ENCODE measurements around the gene DAND5. TPM values are rescaled to one million over a fixed set of nuclear protein-coding genes. Genes with fewer than 3 reads are reported as not detected.

Gene DAND5
- total and polyA plus RNA-seq, 10 donors = not detected

GRCh38 chr19:12946092-12946721 lies 23.2 kb upstream of the DAND5 start:
- peaks cover 6 to 79% (median 76%) of the 10 kb centered on the region in 6 donors for H3K36me3 ChIP-seq
- peak overlapping the region; percentile 77 to 99 (median 90) for H3K4me3 ChIP-seq
- intact Hi-C loops (cut with DNase I; ENCODE audit: low total_unique reads) = no loop called here
- H3K9me3 ChIP-seq = no peaks in the 10 kb centered on the region
- peak; percentile 90 for DNase-seq
- H3K27me3 ChIP-seq (replicated peaks in 1 of 7) = no peaks in the 10 kb centered on the region
- TF ChIP-seq CTCF (IDR thresholded peaks at IDR 0.05 in 8 of 11, conservative IDR thresholded peaks at IDR 0.05 in 3 of 11) (no peak), POLR2AphosphoS5 (IDR thresholded peaks at IDR 0.05) (no peak), POLR2A (IDR thresholded peaks at IDR 0.05) (no peak)
- peak overlapping the region; percentile 87 to 98 (median 94) for H3K27ac ChIP-seq
- H3K4me1 ChIP-seq = peaks cover 21 to 88% (median 72%) of the 10 kb centered on the region in 6 donors
- WGBS, 5 donors = 1 to 3% (median 1%) methylated on average over 19 to 40 of the region's 40 CpGs

- Histone ChIP-seq H3K9me3 (no peaks in the 10 kb centered on the region), H3K27me3 (replicated peaks in 1 of 7) (no peaks in the 10 kb centered on the region), H3K36me3 (peaks cover 5 to 79% (median 76%) of the 10 kb centered on the region in 6 donors), H3K27ac (peak overlapping the region in 7 of 8 donors; percentile 87 to 98 (median 95)), H3K4me1 (peaks cover 21 to 86% (median 65%) of the 10 kb centered on the region in 6 donors), H3K4me3 (peak overlapping the region; percentile 77 to 99 (median 90))
- intact Hi-C loops (cut with DNase I; ENCODE audit: low total_unique reads) = no loop called here
- no peak for DNase-seq
- TF ChIP-seq POLR2A (IDR thresholded peaks at IDR 0.05) (no peak), CTCF (IDR thresholded peaks at IDR 0.05 in 8 of 11, conservative IDR thresholded peaks at IDR 0.05 in 3 of 11) (no peak), POLR2AphosphoS5 (IDR thresholded peaks at IDR 0.05) (no peak)
- WGBS, 5 donors = 68 to 79% (median 74%) methylated on average over 14 of the region's 14 CpGs
These were observed 22.5 kb upstream of the DAND5 start for GRCh38 chr19:12946731-12947496.

- no peak for DNase-seq
- 83 to 94% (median 91%) methylated on average over 27 to 28 of the region's 28 CpGs for WGBS, 5 donors
- no peak overlapping the region for H3K4me3 ChIP-seq
- intact Hi-C loops (cut with DNase I; ENCODE audit: low total_unique reads) = no loop called here
- H3K4me1 ChIP-seq = peaks cover 22 to 86% (median 64%) of the 10 kb centered on the region in 6 donors
- H3K36me3 ChIP-seq = peaks cover 5 to 79% (median 76%) of the 10 kb centered on the region in 6 donors
- H3K9me3 ChIP-seq = no peaks in the 10 kb centered on the region
- no peaks in the 10 kb centered on the region for H3K27me3 ChIP-seq (replicated peaks in 1 of 7)
- TF ChIP-seq POLR2A (IDR thresholded peaks at IDR 0.05) = no peak
- peak in 1 of 3 donors; percentile 9 for TF ChIP-seq POLR2AphosphoS5 (IDR thresholded peaks at IDR 0.05)
- no peak for TF ChIP-seq CTCF (IDR thresholded peaks at IDR 0.05 in 8 of 11, conservative IDR thresholded peaks at IDR 0.05 in 3 of 11)
- H3K27ac ChIP-seq = peak overlapping the region in 2 of 8 donors; percentile 13 to 16
These were observed 21.4 kb upstream of the DAND5 start for GRCh38 chr19:12947702-12948611.

Measured in spleen (tissue), 11 donors.